ENCODE results near the gene PAGR1. TPM values are rescaled to one million over a fixed set of nuclear protein-coding genes. Genes with fewer than 3 reads are reported as not detected.
A peak's percentile ranks its signal among the peaks of the same experiment; 100 is the strongest.

PAGR1 gene
- total and polyA plus RNA-seq, 2 of the 13 experiments (the other 11 are each of a cell fraction or from before 2014, with no cell fraction given), result 9.8 to 66.4 TPM

DNA sequence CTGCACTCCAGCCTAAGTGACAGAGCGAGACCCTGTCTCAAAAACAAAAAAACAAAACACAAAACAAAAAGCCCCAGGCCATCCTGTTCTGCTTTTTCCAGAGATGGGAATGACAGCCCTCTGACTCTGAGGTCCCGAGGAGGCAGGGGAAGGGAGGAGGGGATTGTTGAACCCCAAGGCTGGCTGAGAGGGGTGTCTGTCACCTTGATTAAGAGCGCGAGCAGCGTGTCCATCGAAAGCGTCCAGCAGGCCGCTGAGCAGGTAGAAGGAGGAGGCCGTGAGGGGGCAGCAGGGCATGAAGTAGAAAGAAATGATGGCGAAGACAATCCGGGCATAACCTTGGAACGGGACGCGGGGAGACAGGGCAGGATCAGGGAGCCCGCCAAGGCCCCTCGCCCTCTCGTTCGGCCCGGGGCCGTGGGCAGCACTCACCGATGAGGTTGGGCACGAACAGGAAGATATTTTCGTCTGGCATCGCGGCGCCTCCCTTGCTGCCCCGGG, 46.5 kb downstream of the PAGR1 start (continued):
- TF ChIP-seq, protein P1, sequence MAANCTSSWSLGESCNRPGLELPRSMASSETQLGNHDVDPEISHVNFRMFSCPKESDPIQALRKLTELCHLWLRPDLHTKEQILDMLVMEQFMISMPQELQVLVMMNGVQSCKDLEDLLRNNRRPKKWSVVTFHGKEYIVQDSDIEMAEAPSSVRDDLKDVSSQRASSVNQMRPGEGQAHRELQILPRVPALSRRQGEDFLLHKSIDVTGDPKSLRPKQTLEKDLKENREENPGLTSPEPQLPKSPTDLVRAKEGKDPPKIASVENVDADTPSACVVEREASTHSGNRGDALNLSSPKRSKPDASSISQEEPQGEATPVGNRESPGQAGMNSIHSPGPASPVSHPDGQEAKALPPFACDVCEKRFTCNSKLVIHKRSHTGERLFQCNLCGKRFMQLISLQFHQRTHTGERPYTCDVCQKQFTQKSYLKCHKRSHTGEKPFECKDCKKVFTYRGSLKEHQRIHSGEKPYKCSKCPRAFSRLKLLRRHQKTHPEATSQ (CRISPR knock-in tag; IDR thresholded peaks at IDR 0.05; ENCODE audit: borderline replicate concordance), result 0 out of 2 replicates have a peak, but pooled peaks have one; percentile 46
- no peak for TF ChIP-seq ZNF558 (CRISPR knock-in tag; IDR thresholded peaks at IDR 0.05; ENCODE audit: borderline replicate concordance)
- peak; percentile 40; the same call in 1 of the 2 replicates for TF ChIP-seq ZNF446 (CRISPR knock-in tag; IDR thresholded peaks at IDR 0.05)
- TF ChIP-seq ZNF530 (CRISPR knock-in tag; IDR thresholded peaks at IDR 0.05; ENCODE audit: low read depth), result 0 out of 2 replicates have a peak, but pooled peaks have one; percentile 68
- TF ChIP-seq, protein P2, sequence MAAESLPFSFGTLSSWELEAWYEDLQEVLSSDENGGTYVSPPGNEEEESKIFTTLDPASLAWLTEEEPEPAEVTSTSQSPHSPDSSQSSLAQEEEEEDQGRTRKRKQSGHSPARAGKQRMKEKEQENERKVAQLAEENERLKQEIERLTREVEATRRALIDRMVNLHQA (CRISPR knock-in tag; IDR thresholded peaks at IDR 0.05), result no peak
- TF ChIP-seq, protein P3, sequence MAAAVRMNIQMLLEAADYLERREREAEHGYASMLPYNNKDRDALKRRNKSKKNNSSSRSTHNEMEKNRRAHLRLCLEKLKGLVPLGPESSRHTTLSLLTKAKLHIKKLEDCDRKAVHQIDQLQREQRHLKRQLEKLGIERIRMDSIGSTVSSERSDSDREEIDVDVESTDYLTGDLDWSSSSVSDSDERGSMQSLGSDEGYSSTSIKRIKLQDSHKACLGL (CRISPR knock-in tag; IDR thresholded peaks at IDR 0.05), result no peak; the same call in 1 of the 2 replicates
- no peak for TF ChIP-seq KMT2B (CRISPR knock-in tag; IDR thresholded peaks at IDR 0.05)
- TF ChIP-seq, protein P4, sequence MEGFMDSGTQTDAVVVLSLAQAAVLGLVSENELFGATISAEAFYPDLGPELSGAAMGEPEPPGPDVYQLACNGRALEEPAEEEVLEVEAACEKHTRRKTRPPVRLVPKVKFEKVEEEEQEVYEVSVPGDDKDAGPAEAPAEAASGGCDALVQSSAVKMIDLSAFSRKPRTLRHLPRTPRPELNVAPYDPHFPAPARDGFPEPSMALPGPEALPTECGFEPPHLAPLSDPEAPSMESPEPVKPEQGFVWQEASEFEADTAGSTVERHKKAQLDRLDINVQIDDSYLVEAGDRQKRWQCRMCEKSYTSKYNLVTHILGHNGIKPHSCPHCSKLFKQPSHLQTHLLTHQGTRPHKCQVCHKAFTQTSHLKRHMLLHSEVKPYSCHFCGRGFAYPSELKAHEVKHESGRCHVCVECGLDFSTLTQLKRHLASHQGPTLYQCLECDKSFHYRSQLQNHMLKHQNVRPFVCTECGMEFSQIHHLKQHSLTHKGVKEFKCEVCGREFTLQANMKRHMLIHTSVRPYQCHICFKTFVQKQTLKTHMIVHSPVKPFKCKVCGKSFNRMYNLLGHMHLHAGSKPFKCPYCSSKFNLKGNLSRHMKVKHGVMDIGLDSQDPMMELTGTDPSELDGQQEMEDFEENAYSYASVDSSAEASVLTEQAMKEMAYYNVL (CRISPR knock-in tag; IDR thresholded peaks at IDR 0.05; ENCODE audit: borderline replicate concordance), result no peak
- TF ChIP-seq ZNF460 (CRISPR knock-in tag; IDR thresholded peaks at IDR 0.05; ENCODE audit: borderline replicate concordance), result no peak
- TF ChIP-seq ZNF160 (CRISPR knock-in tag; IDR thresholded peaks at IDR 0.05), result no peak
- no peak for TF ChIP-seq SAFB2 (CRISPR knock-in tag; IDR thresholded peaks at IDR 0.05; ENCODE audit: borderline replicate concordance, low read depth)
- TF ChIP-seq SP2 (CRISPR knock-in tag; IDR thresholded peaks at IDR 0.05), result no peak
- TF ChIP-seq NR1H2 (CRISPR knock-in tag; IDR thresholded peaks at IDR 0.05; ENCODE audit: borderline replicate concordance, low read depth), result 0 out of 2 replicates have a peak, but pooled peaks have one; percentile 69
- TF ChIP-seq, protein P5, sequence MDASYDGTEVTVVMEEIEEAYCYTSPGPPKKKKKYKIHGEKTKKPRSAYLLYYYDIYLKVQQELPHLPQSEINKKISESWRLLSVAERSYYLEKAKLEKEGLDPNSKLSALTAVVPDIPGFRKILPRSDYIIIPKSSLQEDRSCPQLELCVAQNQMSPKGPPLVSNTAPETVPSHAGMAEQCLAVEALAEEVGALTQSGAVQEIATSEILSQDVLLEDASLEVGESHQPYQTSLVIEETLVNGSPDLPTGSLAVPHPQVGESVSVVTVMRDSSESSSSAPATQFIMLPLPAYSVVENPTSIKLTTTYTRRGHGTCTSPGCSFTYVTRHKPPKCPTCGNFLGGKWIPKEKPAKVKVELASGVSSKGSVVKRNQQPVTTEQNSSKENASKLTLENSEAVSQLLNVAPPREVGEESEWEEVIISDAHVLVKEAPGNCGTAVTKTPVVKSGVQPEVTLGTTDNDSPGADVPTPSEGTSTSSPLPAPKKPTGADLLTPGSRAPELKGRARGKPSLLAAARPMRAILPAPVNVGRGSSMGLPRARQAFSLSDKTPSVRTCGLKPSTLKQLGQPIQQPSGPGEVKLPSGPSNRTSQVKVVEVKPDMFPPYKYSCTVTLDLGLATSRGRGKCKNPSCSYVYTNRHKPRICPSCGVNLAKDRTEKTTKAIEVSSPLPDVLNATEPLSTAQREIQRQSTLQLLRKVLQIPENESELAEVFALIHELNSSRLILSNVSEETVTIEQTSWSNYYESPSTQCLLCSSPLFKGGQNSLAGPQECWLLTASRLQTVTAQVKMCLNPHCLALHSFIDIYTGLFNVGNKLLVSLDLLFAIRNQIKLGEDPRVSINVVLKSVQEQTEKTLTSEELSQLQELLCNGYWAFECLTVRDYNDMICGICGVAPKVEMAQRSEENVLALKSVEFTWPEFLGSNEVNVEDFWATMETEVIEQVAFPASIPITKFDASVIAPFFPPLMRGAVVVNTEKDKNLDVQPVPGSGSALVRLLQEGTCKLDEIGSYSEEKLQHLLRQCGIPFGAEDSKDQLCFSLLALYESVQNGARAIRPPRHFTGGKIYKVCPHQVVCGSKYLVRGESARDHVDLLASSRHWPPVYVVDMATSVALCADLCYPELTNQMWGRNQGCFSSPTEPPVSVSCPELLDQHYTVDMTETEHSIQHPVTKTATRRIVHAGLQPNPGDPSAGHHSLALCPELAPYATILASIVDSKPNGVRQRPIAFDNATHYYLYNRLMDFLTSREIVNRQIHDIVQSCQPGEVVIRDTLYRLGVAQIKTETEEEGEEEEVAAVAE (CRISPR knock-in tag; IDR thresholded peaks at IDR 0.05; ENCODE audit: borderline replicate concordance), result 0 out of 2 replicates have a peak, but pooled peaks have one; percentile 30
- no peak for TF ChIP-seq ZNF121 (CRISPR knock-in tag; IDR thresholded peaks at IDR 0.05)
- TF ChIP-seq NFKBIZ (CRISPR knock-in tag; IDR thresholded peaks at IDR 0.05), result no peak; the same call in 1 of the 2 replicates
- no peak for TF ChIP-seq KAT8 (CRISPR knock-in tag; IDR thresholded peaks at IDR 0.05)
- no peak for TF ChIP-seq ISX (CRISPR knock-in tag; conservative IDR thresholded peaks at IDR 0.05)
- TF ChIP-seq PLRG1 (conservative IDR thresholded peaks at IDR 0.05), result no peak
- TF ChIP-seq ZSCAN22 (CRISPR knock-in tag; IDR thresholded peaks at IDR 0.05), result no peak
- no peak for TF ChIP-seq NCOA1 (CRISPR knock-in tag; IDR thresholded peaks at IDR 0.05)
- no peak for TF ChIP-seq JARID2 (CRISPR knock-in tag; IDR thresholded peaks at IDR 0.05; ENCODE audit: insufficient replicate concordance)
- TF ChIP-seq PITX1 (CRISPR knock-in tag; IDR thresholded peaks at IDR 0.05), result no peak

All from HepG2 (cell line).